SJSA1 (cell line): ENCODE data around the gene CIAO3. TPM values are rescaled to one million over a fixed set of nuclear protein-coding genes. Genes with fewer than 3 reads are reported as not detected.

Source experiments
- DNase-seq, 2 experiments: peaks; one replicate each; pipeline ENCODE4 v3.0.0-alpha.2; 2015 to 2020; ENCODE audit warnings: low spot score in 2 of 2, low read depth in 1 of 2
- H3K27ac ChIP-seq: fragments of 250-450 bp; sonication (Bioruptor Pico); 2 replicates; pipeline ENCODE4 v1.5.1; 2020; ENCODE audit warnings: mild to moderate bottlenecking, moderate library complexity
- H3K27me3 ChIP-seq: fragments of 250-450 bp; sonication (Bioruptor Pico); replicated peaks from 2 replicates; pipeline ENCODE4 v1.5.1; 2020; ENCODE audit warnings: mild to moderate bottlenecking, moderate library complexity
- H3K36me3 ChIP-seq: fragments of 250-450 bp; sonication (Bioruptor Pico); 2 replicates; pipeline ENCODE4 v1.5.1; 2020; ENCODE audit warnings: mild to moderate bottlenecking
- H3K4me1 ChIP-seq: fragments of 250-450 bp; sonication (Bioruptor Pico); replicated peaks from 2 replicates; pipeline ENCODE4 v1.6.1; 2021; ENCODE audit warnings: mild to moderate bottlenecking
- H3K4me3 ChIP-seq: fragments of 250-450 bp; sonication (Bioruptor Pico); 2 replicates; pipeline ENCODE4 v1.5.1; 2020; ENCODE audit warnings: mild to moderate bottlenecking
- H3K9me3 ChIP-seq: fragments of 250-450 bp; sonication (Bioruptor Pico); replicated peaks from 2 replicates; pipeline ENCODE4 v1.5.1; 2020; ENCODE audit warnings: mild to moderate bottlenecking
- total RNA-seq: library from RNA; depleted of rRNA; stranded (reverse); fragments of >200 nt; shearing (Covaris generic); gene quantifications from 2 replicates; pipeline ENCODE4 v1.2.3, GENCODE V29; 2014; rRNA removed

CIAO3 gene
- 24.2 and 27.4 TPM in 2 replicates for total RNA-seq

GRCh38 chr16:740764-741505 is at the start of gene CIAO3:
Gene CIAO3, minus strand, starts transcription at chr16:740997. Its CDS starts 12 bp downstream, at chr16:740985.
- DNase-seq = peak; percentile 82 to 87
- peak within 1 kb of the TSS; percentile 85 for H3K4me3 ChIP-seq
- peaks cover 27% of the 10 kb centered on the region for H3K36me3 ChIP-seq
- H3K27ac ChIP-seq = peak within 1 kb of the TSS; percentile 33
- peaks cover 9% of the 10 kb centered on the region; the same call in 1 of the 2 replicates for H3K27me3 ChIP-seq
- H3K4me1 ChIP-seq = peaks cover 13% of the 10 kb centered on the region
- no peaks in the 10 kb centered on the region for H3K9me3 ChIP-seq

GRCh38 chr16:790086-790485 is 49.3 kb upstream of the CIAO3 start:
- H3K4me3 ChIP-seq = no peak overlapping the region
- H3K36me3 ChIP-seq = peaks cover 79% of the 10 kb centered on the region

GRCh38 chr16:789191-789850 is 48.5 kb upstream of the CIAO3 start:
- Histone ChIP-seq H3K27me3 (no peaks in the 10 kb centered on the region), H3K27ac (no peak overlapping the region), H3K4me3 (peak overlapping the region; percentile 100), H3K9me3 (peaks cover 5% of the 10 kb centered on the region), H3K4me1 (peaks cover 25% of the 10 kb centered on the region), H3K36me3 (peaks cover 81% of the 10 kb centered on the region)
- no peak for DNase-seq

More at GRCh38 chr16:790086-790485, 49.3 kb upstream of the CIAO3 start:
- DNase-seq = no peak
- Histone ChIP-seq H3K27me3 (no peaks in the 10 kb centered on the region), H3K9me3 (peaks cover 5% of the 10 kb centered on the region), H3K4me1 (peaks cover 25% of the 10 kb centered on the region), H3K27ac (no peak overlapping the region)

- Histone ChIP-seq H3K27ac (peak within 1 kb of the TSS; percentile 58), H3K4me1 (peaks cover 25% of the 10 kb centered on the region), H3K4me3 (peak within 1 kb of the TSS; percentile 100), H3K27me3 (no peaks in the 10 kb centered on the region), H3K36me3 (peaks cover 78% of the 10 kb centered on the region), H3K9me3 (peaks cover 5% of the 10 kb centered on the region)
- DNase-seq = peak; percentile 70 to 89
These were observed 47.8 kb upstream of the CIAO3 start, which contains the start of gene CHTF18 for GRCh38 chr16:788399-789126. Gene CHTF18, plus strand, starts transcription at chr16:788620. Its CDS starts 65 bp downstream, at chr16:788685.

GRCh38 chr16:787978-788398 is 47.2 kb upstream of the CIAO3 start, which contains the start of gene RPUSD1:
Gene RPUSD1, minus strand, starts transcription at chr16:788381. Its CDS starts 644 bp downstream, at chr16:787737.
- Histone ChIP-seq H3K4me3 (peak within 1 kb of the TSS; percentile 100), H3K9me3 (peaks cover 5% of the 10 kb centered on the region), H3K36me3 (peaks cover 78% of the 10 kb centered on the region), H3K4me1 (peaks cover 25% of the 10 kb centered on the region), H3K27ac (peak within 1 kb of the TSS; percentile 58), H3K27me3 (peaks cover 6% of the 10 kb centered on the region; the same call in 1 of the 2 replicates)
- DNase-seq = peak in 1 of 2 experiments; percentile 48

- Histone ChIP-seq H3K36me3 (peaks cover 74% of the 10 kb centered on the region), H3K27ac (peak overlapping the region; percentile 52; the same call in 1 of the 2 replicates)
These were observed 46.6 kb upstream of the CIAO3 start for GRCh38 chr16:787321-787966.

GRCh38 chr16:785563-786535 is 45.1 kb upstream of the CIAO3 start:
- Histone ChIP-seq H3K27me3 (peaks cover 15% of the 10 kb centered on the region; the same call in 1 of the 2 replicates), H3K9me3 (peaks cover 5% of the 10 kb centered on the region), H3K4me3 (no peak overlapping the region), H3K27ac (no peak overlapping the region), H3K36me3 (peaks cover 58% of the 10 kb centered on the region), H3K4me1 (peaks cover 25% of the 10 kb centered on the region)
- DNase-seq = no peak

More at GRCh38 chr16:787321-787966, 46.6 kb upstream of the CIAO3 start:
- peaks cover 25% of the 10 kb centered on the region for H3K4me1 ChIP-seq
- H3K9me3 ChIP-seq = peaks cover 5% of the 10 kb centered on the region
- no peak for DNase-seq
- peaks cover 11% of the 10 kb centered on the region; the same call in 1 of the 2 replicates for H3K27me3 ChIP-seq
- H3K4me3 ChIP-seq = peak overlapping the region; percentile 100

- Histone ChIP-seq H3K9me3 (peaks cover 5% of the 10 kb centered on the region), H3K36me3 (peaks cover 44% of the 10 kb centered on the region), H3K4me1 (peaks cover 23% of the 10 kb centered on the region)
These were observed 43.6 kb upstream of the CIAO3 start for GRCh38 chr16:784431-784830.

GRCh38 chr16:783404-784161 is 42.8 kb upstream of the CIAO3 start:
- Histone ChIP-seq H3K9me3 (peaks cover 1% of the 10 kb centered on the region), H3K4me3 (no peak overlapping the region), H3K27ac (no peak overlapping the region), H3K27me3 (peaks cover 15% of the 10 kb centered on the region; the same call in 1 of the 2 replicates), H3K36me3 (peaks cover 35% of the 10 kb centered on the region), H3K4me1 (peaks cover 14% of the 10 kb centered on the region)
- no peak for DNase-seq

More at GRCh38 chr16:784431-784830, 43.6 kb upstream of the CIAO3 start:
- no peak for DNase-seq
- Histone ChIP-seq H3K4me3 (no peak overlapping the region), H3K27me3 (peaks cover 15% of the 10 kb centered on the region; the same call in 1 of the 2 replicates), H3K27ac (no peak overlapping the region)

- H3K4me1 ChIP-seq = peaks cover 11% of the 10 kb centered on the region
- peaks cover 31% of the 10 kb centered on the region for H3K36me3 ChIP-seq
- H3K27ac ChIP-seq = no peak overlapping the region
- DNase-seq = no peak
- peaks cover 15% of the 10 kb centered on the region; the same call in 1 of the 2 replicates for H3K27me3 ChIP-seq
- no peaks in the 10 kb centered on the region for H3K9me3 ChIP-seq
- H3K4me3 ChIP-seq = no peak overlapping the region
These were observed 42.1 kb upstream of the CIAO3 start for GRCh38 chr16:782766-783403.

GRCh38 chr16:782258-782657 is 41.5 kb upstream of the CIAO3 start:
- Histone ChIP-seq H3K9me3 (no peaks in the 10 kb centered on the region), H3K4me3 (no peak overlapping the region), H3K4me1 (peaks cover 5% of the 10 kb centered on the region), H3K27me3 (peaks cover 15% of the 10 kb centered on the region; the same call in 1 of the 2 replicates), H3K27ac (no peak overlapping the region), H3K36me3 (peaks cover 27% of the 10 kb centered on the region)
- no peak for DNase-seq
